GM21526 (cell line): Measurements from ENCODE around the gene PLIN1.
"Not testable (repeated sequence)": the region's sequence is repeated elsewhere in the genome, so short reads cannot be mapped to it uniquely, and the experiment has no call there.

Experiments used
- ATAC-seq: cut with Tn5 transposase; IDR thresholded peaks from one replicate; pipeline ENCODE4 v1.9.1; 2021; ENCODE audit warnings: moderate library complexity; ENCODE audit not compliant: unreplicated experiment, low FRiP score

The PLIN1 gene

GRCh38 chr15:89679212-89679611, at the start of gene PLIN1:
PLIN1 (minus strand) TSS chr15:89679367; CDS start chr15:89677489, 1,878 bp downstream.
- ATAC-seq, result no peak

- no peak for ATAC-seq
These were observed 49.1 kb upstream of the PLIN1 start for GRCh38 chr15:89728254-89728653.

- ATAC-seq, result no peak
These were observed 45.9 kb upstream of the PLIN1 start for GRCh38 chr15:89725064-89725463.

GRCh38 chr15:89724621-89725020, 45.5 kb upstream of the PLIN1 start:
- no peak for ATAC-seq

- no peak for ATAC-seq
These were observed 43.9 kb upstream of the PLIN1 start for GRCh38 chr15:89723031-89723430.

- ATAC-seq, result no peak
These were observed 35.6 kb upstream of the PLIN1 start for GRCh38 chr15:89714775-89715174.

GRCh38 chr15:89707577-89707976, 28.4 kb upstream of the PLIN1 start:
- ATAC-seq, result no peak

GRCh38 chr15:89704411-89704810, 25.2 kb upstream of the PLIN1 start:
- no peak for ATAC-seq

GRCh38 chr15:89695198-89695597, 16.0 kb upstream of the PLIN1 start:
- no peak for ATAC-seq

GRCh38 chr15:89693696-89694095, 14.5 kb upstream of the PLIN1 start:
- no peak for ATAC-seq

GRCh38 chr15:89693091-89693490, 13.9 kb upstream of the PLIN1 start:
- no peak for ATAC-seq

GRCh38 chr15:89690276-89691218, 11.4 kb upstream of the PLIN1 start, which contains the start of the genes PEX11A and WDR93:
PEX11A (minus strand) TSS chr15:89690754; CDS start chr15:89690632, 122 bp downstream.
WDR93 (plus strand) TSS chr15:89690811; CDS start chr15:89701747, 10,936 bp downstream.
- peak; percentile 87 for ATAC-seq

- not testable (repeated sequence) for ATAC-seq
These were observed 10.7 kb upstream of the PLIN1 start for GRCh38 chr15:89689930-89690275.

GRCh38 chr15:89686522-89686921, 7.4 kb upstream of the PLIN1 start:
- no peak for ATAC-seq

- no peak for ATAC-seq
These were observed 6.8 kb upstream of the PLIN1 start for GRCh38 chr15:89685995-89686394.

- ATAC-seq, result no peak
These were observed 2.0 kb upstream of the PLIN1 start for GRCh38 chr15:89681146-89681545.

GRCh38 chr15:89680282-89680873, 1.2 kb upstream of the PLIN1 start:
- no peak for ATAC-seq

- no peak for ATAC-seq
These were observed 1.8 kb downstream of the PLIN1 start for GRCh38 chr15:89677381-89677780.

- no peak for ATAC-seq
These were observed 3.6 kb downstream of the PLIN1 start for GRCh38 chr15:89675606-89676005.

GRCh38 chr15:89674526-89674925, 4.6 kb downstream of the PLIN1 start:
- no peak for ATAC-seq

GRCh38 chr15:89673165-89673512, 6.0 kb downstream of the PLIN1 start:
- no peak for ATAC-seq
